Raji (cell line): Measurements from ENCODE around the gene SMG6.

ENCODE experiments used
- POLR2A ChIP-seq: IDR thresholded peaks from 2 replicates; pipeline ENCODE4 v1.6.1; 2011; ENCODE audit warnings: low read depth, low read length, control low read depth; ENCODE audit not compliant: insufficient read depth

The SMG6 gene

DNA sequence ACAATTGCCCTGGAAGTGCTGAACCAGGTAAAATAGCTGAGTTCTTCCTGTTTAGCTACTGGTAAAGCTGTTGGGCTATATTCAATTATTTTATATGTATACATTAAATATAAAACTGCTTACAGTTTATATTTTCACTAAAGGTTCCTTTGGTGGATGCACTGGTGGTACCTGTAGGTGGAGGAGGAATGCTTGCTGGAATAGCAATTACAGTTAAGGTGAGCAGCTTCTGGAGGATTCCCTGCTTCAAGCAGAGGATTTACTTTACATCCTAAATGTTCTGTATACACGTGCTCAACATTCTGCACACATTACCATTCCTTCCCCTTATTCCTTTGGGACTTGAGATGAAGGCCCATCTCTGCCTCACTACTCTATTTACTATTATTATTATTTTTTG is 17.8 kb upstream of the SMG6 start:
- no peak for TF ChIP-seq POLR2A

DNA sequence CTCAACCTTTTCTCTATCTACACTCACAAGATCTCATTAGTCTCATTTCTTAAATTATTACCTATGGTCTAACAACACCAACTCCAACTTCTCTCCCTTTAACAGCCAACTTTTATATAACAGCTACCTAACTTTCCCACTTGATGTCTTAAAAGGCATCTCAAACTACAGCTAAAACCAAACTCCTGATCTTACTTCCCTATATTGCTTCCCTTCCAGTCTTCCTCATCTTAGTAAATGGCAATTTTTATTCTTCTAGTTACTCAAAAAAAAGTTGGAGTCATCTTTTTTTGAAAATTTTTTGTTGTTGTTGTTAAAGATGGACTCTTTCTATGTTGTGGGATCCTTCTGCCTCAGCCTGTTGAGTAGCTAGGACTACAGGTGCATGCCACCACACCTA is 15.5 kb upstream of the SMG6 start:
- no peak for TF ChIP-seq POLR2A

DNA sequence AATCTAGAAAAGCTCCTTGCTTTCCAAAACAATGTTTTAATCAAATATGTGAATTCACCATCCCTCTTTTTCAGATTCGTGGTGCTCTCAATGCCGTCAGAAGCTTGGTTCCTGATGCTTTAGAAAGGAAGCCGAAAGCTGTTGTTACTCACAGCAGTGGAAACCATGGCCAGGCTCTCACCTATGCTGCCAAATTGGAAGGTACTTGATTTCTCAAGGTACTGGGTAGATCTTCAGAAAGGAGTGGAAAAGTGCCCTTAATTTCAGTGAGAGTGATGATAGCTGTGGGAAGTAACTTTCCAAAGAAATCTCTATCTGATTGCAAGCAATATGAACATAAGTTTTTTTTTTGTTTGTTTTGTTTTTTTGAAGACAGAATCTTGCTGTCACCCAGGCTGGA is 14.2 kb upstream of the SMG6 start:
- TF ChIP-seq POLR2A: no peak

DNA sequence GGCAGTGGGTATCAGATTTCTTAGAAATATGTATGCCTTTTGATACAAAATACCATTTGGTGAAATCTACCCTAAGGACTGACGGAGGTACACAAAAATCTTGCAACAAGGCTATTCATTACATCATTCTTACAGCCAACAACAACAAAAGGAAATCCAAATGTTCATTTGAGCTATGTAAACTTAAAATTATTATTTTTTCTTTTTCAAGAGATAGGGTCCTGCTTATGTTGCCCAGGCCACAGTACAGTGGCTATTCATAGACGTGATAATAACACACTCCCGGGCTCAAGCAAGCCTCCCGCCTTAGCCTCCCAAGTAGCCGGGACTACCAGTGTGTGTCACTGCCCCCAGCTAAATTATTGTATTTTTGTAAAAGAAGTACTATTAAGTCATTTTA is 9.2 kb upstream of the SMG6 start:
- no peak for TF ChIP-seq POLR2A

DNA sequence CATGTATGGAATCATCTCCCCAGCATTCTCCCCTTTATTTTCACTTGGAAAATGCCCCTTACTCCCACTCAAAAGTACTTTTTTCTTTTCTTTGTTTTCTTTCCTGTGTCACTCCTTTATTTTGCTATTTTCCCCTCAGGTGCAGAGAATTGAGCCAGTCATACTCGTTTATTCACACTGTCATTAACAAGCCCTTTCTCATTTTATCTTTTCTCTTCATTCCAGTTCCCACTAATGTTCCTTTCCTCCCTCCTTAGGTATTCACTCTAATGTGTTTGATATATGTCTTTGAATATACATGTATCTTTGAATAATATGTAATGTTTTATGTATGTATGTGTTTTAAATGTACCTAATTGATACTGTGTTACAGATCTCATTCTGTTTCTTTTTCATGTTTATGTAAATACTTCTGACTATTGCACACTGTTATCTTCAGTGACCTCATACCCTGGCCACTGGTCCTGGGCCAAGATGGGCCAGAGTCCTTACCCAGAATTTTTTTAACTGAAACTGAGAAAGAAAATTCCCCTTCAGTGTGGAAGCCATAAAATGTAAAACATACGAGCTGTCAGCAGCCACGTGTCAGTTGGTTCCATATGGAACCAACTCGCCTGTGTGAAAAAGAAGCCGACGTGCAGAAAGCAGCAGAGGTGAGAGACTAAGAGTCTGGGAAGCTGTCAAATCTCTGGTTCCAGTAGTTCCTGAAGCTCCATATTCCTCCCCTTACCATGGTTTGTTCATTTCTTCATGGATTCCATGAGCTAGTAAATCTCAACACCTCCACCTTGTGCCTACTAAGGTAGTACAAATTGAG is 6.0 kb upstream of the SMG6 start:
- no peak for TF ChIP-seq POLR2A

DNA sequence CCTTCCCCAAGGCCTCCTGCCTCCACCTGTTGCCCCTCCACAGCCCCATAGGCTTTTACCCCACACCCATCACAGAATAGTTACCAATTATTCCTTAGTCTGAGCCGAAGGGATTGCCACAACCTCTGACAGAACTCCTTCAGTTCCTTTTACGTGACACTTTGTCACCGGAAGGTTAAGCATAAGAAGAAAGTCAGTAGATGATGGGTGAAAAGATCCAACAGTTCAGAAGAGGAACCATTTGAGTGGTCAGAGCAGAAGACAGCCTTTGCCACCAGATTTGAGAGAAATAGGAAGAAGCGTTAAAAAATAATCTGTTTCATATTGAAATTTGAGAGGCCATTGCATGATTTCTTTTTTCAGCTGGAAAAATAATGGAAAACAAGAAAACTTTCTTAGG is 1.3 kb upstream of the SMG6 start:
- TF ChIP-seq POLR2A: no peak

DNA sequence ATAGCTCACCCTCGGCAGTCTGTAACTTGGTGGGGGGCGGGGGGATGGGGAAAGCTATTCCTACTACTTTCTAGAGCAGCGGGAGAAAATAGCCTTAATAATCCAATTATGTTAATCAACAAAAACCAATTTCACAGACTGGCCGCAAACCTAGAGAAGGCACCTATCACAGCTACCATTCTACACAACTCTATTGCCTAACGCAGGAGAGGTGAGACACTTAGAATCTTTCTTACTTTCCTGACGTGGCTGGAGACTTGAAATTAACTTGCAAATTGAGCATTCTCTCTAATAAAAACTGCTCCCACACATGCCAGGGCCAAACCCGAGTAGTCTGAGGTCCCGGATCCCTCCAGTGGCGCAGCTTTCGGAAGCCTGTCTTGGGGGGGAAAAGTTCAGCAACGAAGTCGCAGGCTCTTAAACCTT is 794 bp downstream of the SMG6 start:
- no peak for TF ChIP-seq POLR2A

DNA sequence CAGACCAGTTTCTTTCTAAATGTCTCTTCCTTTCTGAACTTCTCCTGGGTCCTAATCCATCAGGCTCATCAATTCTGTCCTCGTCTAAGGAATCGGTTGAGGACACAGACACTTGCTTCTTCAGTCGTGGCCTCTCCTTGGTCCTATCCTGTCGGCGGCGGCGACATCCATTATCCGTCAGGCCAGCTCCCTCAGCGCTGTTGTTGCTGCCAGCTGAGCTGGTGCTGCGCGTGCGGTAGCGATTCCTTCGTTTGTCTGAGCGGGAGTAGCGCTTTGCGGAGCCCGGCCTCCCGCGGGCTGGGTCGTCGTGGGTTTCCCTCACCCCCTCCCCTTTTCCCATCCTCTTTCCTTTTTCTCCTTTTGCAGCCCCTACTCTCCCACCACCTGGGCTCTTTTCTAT is 3.8 kb downstream of the SMG6 start:
- TF ChIP-seq POLR2A: no peak

DNA sequence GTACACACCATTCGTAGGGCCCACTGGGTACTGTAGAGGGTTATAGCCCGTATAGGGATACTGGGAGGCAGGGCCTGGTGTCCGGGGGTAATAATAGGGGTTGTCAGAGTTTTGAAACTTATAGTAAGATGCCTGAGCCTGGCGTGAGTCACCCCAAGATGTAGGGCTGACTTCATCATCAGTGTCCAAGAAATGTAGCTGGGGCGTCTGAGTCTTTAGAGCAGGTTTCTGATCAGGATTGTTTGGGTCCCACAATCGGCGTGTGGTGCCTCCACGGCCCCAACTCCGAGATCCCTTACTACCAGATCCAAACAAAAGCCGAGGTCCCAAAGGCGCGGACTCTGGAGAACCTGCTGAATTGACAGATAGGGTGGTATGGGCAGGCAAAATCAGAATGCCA is 4.4 kb downstream of the SMG6 start:
- no peak for TF ChIP-seq POLR2A

DNA sequence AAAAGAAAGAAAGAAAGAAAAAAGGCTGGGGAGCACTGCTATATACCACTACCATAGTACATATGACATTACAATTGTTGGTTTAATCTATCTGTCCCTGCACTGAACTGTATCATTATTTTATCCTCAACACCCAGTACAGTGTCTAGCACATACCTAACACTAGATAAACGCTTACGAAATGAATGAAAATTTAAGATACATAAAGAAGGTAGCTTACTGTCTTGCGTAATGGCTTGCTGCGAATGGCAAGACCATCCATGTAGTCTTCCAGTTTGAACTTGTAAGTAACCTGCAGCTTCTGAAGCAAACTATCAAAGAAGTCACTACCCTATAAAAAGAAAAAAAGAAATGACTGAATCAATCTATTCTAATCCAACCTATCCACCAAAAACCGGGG is 6.6 kb downstream of the SMG6 start:
- TF ChIP-seq POLR2A: no peak

DNA sequence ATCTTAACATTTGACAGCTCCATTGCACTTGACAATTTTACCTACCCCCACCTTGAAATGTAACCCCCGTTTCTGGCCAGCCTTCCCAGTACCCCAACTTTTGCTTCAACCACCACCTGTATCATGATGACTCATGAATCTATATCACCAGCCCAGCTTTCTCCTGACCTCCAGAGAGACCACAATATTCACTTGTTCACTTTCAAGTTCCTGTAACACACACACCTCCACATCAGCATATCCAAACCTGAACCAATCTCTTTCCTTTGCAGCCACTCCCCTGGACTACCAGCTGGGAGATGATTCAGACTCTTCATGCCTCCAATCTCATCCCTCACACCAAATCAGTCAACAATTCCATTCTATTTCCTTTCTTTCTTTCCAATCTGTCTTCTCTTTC is 8.0 kb downstream of the SMG6 start:
- TF ChIP-seq POLR2A: no peak

DNA sequence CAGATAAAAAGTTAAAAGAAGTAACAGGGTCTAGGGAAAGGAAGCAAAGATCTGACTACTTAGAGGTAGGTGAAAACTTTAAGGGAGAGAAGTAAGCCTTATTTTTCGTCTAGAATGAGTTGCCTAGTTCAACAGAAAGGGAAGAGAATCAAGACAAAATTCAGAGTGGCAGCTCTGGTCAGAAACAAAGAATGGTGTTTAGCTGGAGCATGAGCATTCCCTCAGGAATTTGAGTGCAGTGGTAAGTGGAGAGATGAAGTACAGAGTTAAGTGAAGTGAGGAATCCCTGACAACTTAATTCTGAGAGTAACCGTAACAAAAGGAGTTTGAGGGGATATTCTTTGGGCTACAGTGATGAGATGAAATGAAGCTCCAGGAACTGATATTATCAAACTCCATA is 11.5 kb downstream of the SMG6 start:
- TF ChIP-seq POLR2A: no peak

DNA sequence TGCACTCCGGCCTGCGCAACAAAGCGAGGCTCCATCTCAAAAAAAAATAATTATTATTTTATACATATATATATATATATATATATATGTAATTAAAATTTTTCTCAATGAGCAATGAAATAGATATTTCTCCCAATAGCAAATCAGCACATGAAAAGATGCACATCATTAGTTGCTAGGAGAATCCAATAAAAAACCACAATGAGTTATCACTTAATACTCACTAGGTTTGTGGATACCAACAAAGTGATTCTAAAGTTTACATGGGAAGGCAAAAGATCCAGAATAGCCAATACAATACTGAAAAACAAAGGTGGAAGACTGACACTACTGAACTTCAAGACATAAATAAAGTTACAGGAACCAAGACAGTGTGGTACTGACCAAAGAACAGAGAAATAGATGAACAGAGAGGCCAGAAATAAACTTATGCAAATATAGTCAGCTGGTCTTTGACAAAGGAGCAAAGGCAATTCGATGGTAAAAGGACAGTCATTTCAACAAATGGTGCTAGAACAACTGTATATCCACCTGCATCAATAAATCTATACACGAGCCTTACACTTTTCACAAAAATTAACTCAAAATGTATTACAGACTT is 13.6 kb downstream of the SMG6 start:
- TF ChIP-seq POLR2A: no peak

DNA sequence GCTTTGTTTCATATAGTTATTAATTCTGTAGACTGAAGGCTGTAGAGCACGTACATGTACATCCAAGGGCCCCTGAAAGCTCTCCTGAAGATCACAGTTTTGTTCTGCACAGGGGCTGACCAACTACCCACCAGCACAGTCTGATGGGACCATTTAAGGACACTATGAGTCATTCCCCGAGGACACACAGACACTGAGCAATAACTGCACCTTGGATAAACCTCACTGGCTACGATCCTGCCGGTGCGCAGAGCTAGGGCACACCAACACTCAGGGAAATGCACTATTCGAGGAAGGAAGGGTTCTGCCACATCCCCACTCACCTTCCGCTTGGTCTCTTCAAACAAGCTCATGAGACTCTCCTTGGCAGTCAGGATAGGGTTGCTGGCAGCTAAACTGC is 20.3 kb downstream of the SMG6 start:
- TF ChIP-seq POLR2A: no peak

DNA sequence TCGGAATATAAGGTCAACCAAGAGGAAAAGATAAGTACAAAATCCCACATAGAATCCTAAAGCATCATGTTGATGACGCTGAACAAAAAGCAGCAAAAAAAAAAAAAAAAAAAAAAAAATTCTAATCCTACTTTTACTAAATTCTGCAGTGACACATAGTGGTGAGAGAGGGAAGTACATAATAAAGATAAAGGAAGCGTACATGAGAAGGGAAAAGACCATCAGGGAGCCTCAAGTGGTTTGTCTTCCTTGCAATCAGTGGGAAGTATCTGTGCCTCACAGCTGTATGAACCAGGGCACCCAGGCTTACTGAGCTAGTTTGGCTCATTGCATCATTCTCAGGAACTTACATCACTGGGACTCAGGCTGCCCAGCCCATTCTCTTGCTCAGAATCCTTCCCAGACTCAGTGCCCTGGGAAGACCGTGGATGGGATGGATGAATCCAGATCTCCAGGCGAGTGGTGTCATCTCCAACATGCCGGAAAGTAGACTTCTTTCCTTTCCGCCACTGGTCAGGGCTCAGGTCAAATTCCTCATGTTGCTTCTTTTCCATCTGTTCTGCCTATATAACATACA is 21.2 kb downstream of the SMG6 start:
- TF ChIP-seq POLR2A: no peak

DNA sequence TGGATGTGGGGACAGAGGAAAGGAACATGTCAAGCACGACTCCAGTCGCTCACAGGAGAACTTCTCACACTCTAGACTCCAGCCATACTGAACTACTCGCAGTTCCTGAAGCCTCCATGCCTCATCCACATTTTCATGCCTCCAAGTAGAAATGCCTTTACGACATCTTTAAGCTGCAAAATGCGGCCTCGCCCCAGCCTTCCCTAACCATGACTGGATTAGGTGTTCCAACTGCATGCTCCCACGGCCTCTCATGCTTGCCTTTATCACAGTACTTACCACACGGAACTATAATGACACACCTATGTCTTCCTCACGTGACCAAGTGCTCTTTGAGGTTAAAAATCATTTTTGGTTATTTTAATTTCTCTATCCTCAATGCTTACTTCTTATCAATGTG is 23.9 kb downstream of the SMG6 start:
- TF ChIP-seq POLR2A: no peak
